H9 (cell line): ENCODE measurements around the gene CMSS1. TPM values are rescaled to one million over a fixed set of nuclear protein-coding genes. Genes with fewer than 3 reads are reported as not detected.

ENCODE experiments used
- DNase-seq: peaks from one replicate; pipeline ENCODE4 v3.0.0-alpha.2; 2017
- H2AFZ ChIP-seq: one replicate; pipeline ENCODE4 v1.6.1; 2013; ENCODE audit warnings: mild to moderate bottlenecking, low read length, control low read depth, moderate library complexity
- H2AK5ac ChIP-seq: 2 replicates; pipeline ENCODE4 v1.6.1; 2013; ENCODE audit warnings: low read length, control low read depth, mixed read lengths; ENCODE audit not compliant: insufficient read length
- H2BK120ac ChIP-seq: one replicate; pipeline ENCODE4 v1.6.1; 2013; ENCODE audit warnings: low read depth, mild to moderate bottlenecking, low read length, control low read depth, inconsistent platforms; ENCODE audit not compliant: poor library complexity, severe bottlenecking
- H2BK12ac ChIP-seq: 2 replicates; pipeline ENCODE4 v1.6.1; 2013; ENCODE audit warnings: low read length, control low read depth, mixed read lengths, low read depth; ENCODE audit not compliant: insufficient read length
- H2BK15ac ChIP-seq: 2 replicates; pipeline ENCODE4 v1.6.1; 2013; ENCODE audit warnings: low read depth, low read length, control low read depth
- H2BK20ac ChIP-seq: one replicate; pipeline ENCODE4 v1.6.1; 2013; ENCODE audit warnings: low read depth, mild to moderate bottlenecking, low read length, control low read depth, inconsistent platforms; ENCODE audit not compliant: poor library complexity, severe bottlenecking
- H2BK5ac ChIP-seq: 2 replicates; pipeline ENCODE4 v1.6.1; 2013; ENCODE audit warnings: low read length, control low read depth, mixed read lengths; ENCODE audit not compliant: insufficient read length
- H3K14ac ChIP-seq: 2 replicates; pipeline ENCODE4 v1.6.1; 2013; ENCODE audit warnings: low read length, control low read depth; ENCODE audit not compliant: insufficient read depth
- H3K18ac ChIP-seq: 2 replicates; pipeline ENCODE4 v1.6.1; 2013; ENCODE audit warnings: low read depth, mild to moderate bottlenecking, mixed read lengths, low read length, control low read depth; ENCODE audit not compliant: insufficient read length
- H3K23ac ChIP-seq: 2 replicates; pipeline ENCODE4 v1.6.1; 2013; ENCODE audit warnings: low read length, control low read depth, mixed read lengths, low read depth; ENCODE audit not compliant: insufficient read length
- H3K23me2 ChIP-seq: 2 replicates; pipeline ENCODE4 v1.6.1; 2013; ENCODE audit warnings: low read depth, mild to moderate bottlenecking, mixed read lengths, low read length, control low read depth; ENCODE audit not compliant: insufficient read length, poor library complexity, severe bottlenecking
- H3K27ac ChIP-seq: 2 replicates; pipeline ENCODE4 v1.5.1; 2013; ENCODE audit warnings: low read length, control low read depth, mixed read lengths, low read depth; ENCODE audit not compliant: insufficient read length
- H3K27me3 ChIP-seq: 2 replicates; pipeline ENCODE4 v1.6.1; 2013; ENCODE audit warnings: low read length, control low read depth, inconsistent platforms; ENCODE audit not compliant: insufficient read depth
- H3K4ac ChIP-seq: 2 replicates; pipeline ENCODE4 v1.6.1; 2013; ENCODE audit warnings: low read depth, mild to moderate bottlenecking, control low read depth, inconsistent platforms, low read length, moderate library complexity
- H3K4me1 ChIP-seq: 2 replicates; pipeline ENCODE4 v1.6.1; 2013; ENCODE audit warnings: low read length, control low read depth, inconsistent platforms; ENCODE audit not compliant: insufficient read depth
- H3K4me2 ChIP-seq: 2 replicates; pipeline ENCODE4 v1.6.1; 2013; ENCODE audit warnings: low read length, control low read depth, mixed read lengths; ENCODE audit not compliant: insufficient read length, insufficient read depth
- H3K56ac ChIP-seq: 2 replicates; pipeline ENCODE4 v1.6.1; 2013; ENCODE audit warnings: low read depth, mild to moderate bottlenecking, mixed read lengths, low read length, control low read depth; ENCODE audit not compliant: insufficient read length
- H3K79me1 ChIP-seq: 2 replicates; pipeline ENCODE4 v1.6.1; 2013; ENCODE audit warnings: low read depth, mild to moderate bottlenecking, moderate library complexity, low read length, control low read depth, inconsistent platforms; ENCODE audit not compliant: insufficient read depth, poor library complexity, severe bottlenecking
- H3K79me2 ChIP-seq: 2 replicates; pipeline ENCODE4 v1.6.1; 2013; ENCODE audit warnings: low read length, control low read depth, inconsistent platforms; ENCODE audit not compliant: insufficient read depth
- H3K9ac ChIP-seq: 2 replicates; pipeline ENCODE4 v1.6.1; 2013; ENCODE audit warnings: low read length, control low read depth, mixed read lengths; ENCODE audit not compliant: insufficient read length; ENCODE audit errors: extremely low read depth
- H3K9me3 ChIP-seq: one replicate; pipeline ENCODE4 v1.6.1; 2013; ENCODE audit warnings: low read depth, low read length, inconsistent platforms; ENCODE audit not compliant: control insufficient read depth
- H3T11ph ChIP-seq: one replicate; pipeline ENCODE4 v1.6.1; 2013; ENCODE audit warnings: mild to moderate bottlenecking, low read length, control low read depth, inconsistent platforms
- H4K20me1 ChIP-seq: one replicate; pipeline ENCODE4 v1.6.1; 2013; ENCODE audit not compliant: control insufficient read depth, insufficient read length, insufficient read depth
- H4K5ac ChIP-seq: 2 replicates; pipeline ENCODE4 v1.6.1; 2013; ENCODE audit warnings: low read depth, mild to moderate bottlenecking, mixed read lengths, low read length, control low read depth; ENCODE audit not compliant: insufficient read length
- H4K8ac ChIP-seq: replicated peaks from 2 replicates; pipeline ENCODE4 v1.6.1; 2013; ENCODE audit warnings: low read length, control low read depth, mixed read lengths, low read depth; ENCODE audit not compliant: insufficient read length
- H4K91ac ChIP-seq: 2 replicates; pipeline ENCODE4 v1.6.1; 2013; ENCODE audit warnings: low read depth, mild to moderate bottlenecking, moderate library complexity, mixed read lengths, low read length, control low read depth; ENCODE audit not compliant: insufficient read length
- H3K27ac Mint-ChIP-seq, 3 experiments: 2 replicates in 2 of 3; 3 replicates in 1 of 3; pipeline ENCODE4 v1.8.0; 2020 to 2021; ENCODE audit warnings: mixed read lengths in 3 of 3, mild to moderate bottlenecking in 1 of 3, moderate library complexity in 1 of 3
- H3K27me3 Mint-ChIP-seq: 2 replicates; pipeline ENCODE4 v1.8.0; 2021; ENCODE audit warnings: low read depth, mild to moderate bottlenecking, moderate library complexity, mixed read lengths
- H3K36me3 Mint-ChIP-seq, 3 experiments: 2 replicates in 2 of 3; 3 replicates in 1 of 3; pipeline ENCODE4 v1.8.0; 2020 to 2021; ENCODE audit warnings: low read depth in 3 of 3, mixed read lengths in 3 of 3; ENCODE audit not compliant: insufficient read depth in 1 of 3
- H3K4me1 Mint-ChIP-seq, 2 experiments: 2 replicates each; pipeline ENCODE4 v1.8.0; 2020; ENCODE audit warnings: mixed read lengths in 2 of 2
- H3K4me3 Mint-ChIP-seq, 2 experiments: 2 replicates in 1 of 2; 3 replicates in 1 of 2; pipeline ENCODE4 v1.8.0; 2020 to 2021; ENCODE audit warnings: mild to moderate bottlenecking in 2 of 2, mixed read lengths in 2 of 2, moderate library complexity in 1 of 2
- H3K9me3 Mint-ChIP-seq, 2 experiments: 2 replicates in 1 of 2; 3 replicates in 1 of 2; pipeline ENCODE4 v1.8.0; 2020; ENCODE audit warnings: mild to moderate bottlenecking in 2 of 2, mixed read lengths in 2 of 2, moderate library complexity in 1 of 2
- CTCF ChIP-seq: fragments of 200-600 bp; sonication (generic); conservative IDR thresholded peaks from 3 replicates; pipeline ENCODE4 v1.8.0; 2021; ENCODE audit warnings: antibody characterized with exemption, mild to moderate bottlenecking
- WGBS: extraction: QIAGEN DNeasy Blood & Tissue Kit; methylation state at CpG from one replicate; pipeline ENCODE4 v1.1.7; 2013; ENCODE audit warnings: missing lambda C conversion rate, low lambda C conversion rate, mixed read lengths; ENCODE audit not compliant: insufficient read length; ENCODE audit errors: extremely low coverage; 5-methylcytosine and 5-hydroxymethylcytosine counted together
- total RNA-seq: library from RNA; stranded (reverse); gene quantifications from 2 replicates; pipeline ENCODE4 v1.2.1, GENCODE V29; 2021

Gene CMSS1
- total RNA-seq, 1 experiment from 2014 or later, result 61.8 TPM

- no peak overlapping the region for H3K4me3 Mint-ChIP-seq
- H2BK15ac ChIP-seq, result no peak overlapping the region
- H3K9me3 ChIP-seq, result no peaks in the 10 kb centered on the region
- no peak overlapping the region for H2AFZ ChIP-seq
- no peak overlapping the region for H3K23ac ChIP-seq
- H3K27ac ChIP-seq, result no peak overlapping the region
- H2BK12ac ChIP-seq, result no peak overlapping the region
- no peak for DNase-seq
- H2BK5ac ChIP-seq, result no peak overlapping the region
- H3K27me3 Mint-ChIP-seq, result no peaks in the 10 kb centered on the region
- no peak overlapping the region for H2BK120ac ChIP-seq
- no peaks in the 10 kb centered on the region for H3K79me2 ChIP-seq
- H3K4me1 Mint-ChIP-seq, result peaks cover 4 to 21% of the 10 kb centered on the region in 2 experiments; a peak in 3 of 4 replicates
- H4K8ac ChIP-seq, result no peak overlapping the region
- no peak for TF ChIP-seq CTCF
- no peaks in the 10 kb centered on the region for H4K20me1 ChIP-seq
- no peak overlapping the region for H3K9ac ChIP-seq
- no peak overlapping the region for H4K91ac ChIP-seq
- no peak overlapping the region for H3K14ac ChIP-seq
- no peak overlapping the region for H2AK5ac ChIP-seq
- no peaks in the 10 kb centered on the region for H3K27me3 ChIP-seq
- H3K18ac ChIP-seq, result no peak overlapping the region
- no CpG with 5 or more reads among the region's 2 CpGs for WGBS
- no peak overlapping the region for H3K4me2 ChIP-seq
- no peaks in the 10 kb centered on the region; the same call in 1 of the 2 replicates for H3K4me1 ChIP-seq
- peaks cover 13 to 20% (median 20%) of the 10 kb centered on the region in 3 experiments for H3K36me3 Mint-ChIP-seq
- no peak overlapping the region for H2BK20ac ChIP-seq
- no peaks in the 10 kb centered on the region for H3K23me2 ChIP-seq
- H3K4ac ChIP-seq, result no peak overlapping the region
- H3K56ac ChIP-seq, result no peak overlapping the region
- H3T11ph ChIP-seq, result no peak overlapping the region
- peaks cover 16 to 18% of the 10 kb centered on the region in 2 experiments for H3K9me3 Mint-ChIP-seq
- H4K5ac ChIP-seq, result no peak overlapping the region
- H3K27ac Mint-ChIP-seq, result no peak overlapping the region
- H3K79me1 ChIP-seq, result no peaks in the 10 kb centered on the region
Observed at GRCh38 chr3:99999536-99999935, 181.9 kb downstream of the CMSS1 start.
